ENCODE data around the gene ZRANB1.

Gene ZRANB1

DNA sequence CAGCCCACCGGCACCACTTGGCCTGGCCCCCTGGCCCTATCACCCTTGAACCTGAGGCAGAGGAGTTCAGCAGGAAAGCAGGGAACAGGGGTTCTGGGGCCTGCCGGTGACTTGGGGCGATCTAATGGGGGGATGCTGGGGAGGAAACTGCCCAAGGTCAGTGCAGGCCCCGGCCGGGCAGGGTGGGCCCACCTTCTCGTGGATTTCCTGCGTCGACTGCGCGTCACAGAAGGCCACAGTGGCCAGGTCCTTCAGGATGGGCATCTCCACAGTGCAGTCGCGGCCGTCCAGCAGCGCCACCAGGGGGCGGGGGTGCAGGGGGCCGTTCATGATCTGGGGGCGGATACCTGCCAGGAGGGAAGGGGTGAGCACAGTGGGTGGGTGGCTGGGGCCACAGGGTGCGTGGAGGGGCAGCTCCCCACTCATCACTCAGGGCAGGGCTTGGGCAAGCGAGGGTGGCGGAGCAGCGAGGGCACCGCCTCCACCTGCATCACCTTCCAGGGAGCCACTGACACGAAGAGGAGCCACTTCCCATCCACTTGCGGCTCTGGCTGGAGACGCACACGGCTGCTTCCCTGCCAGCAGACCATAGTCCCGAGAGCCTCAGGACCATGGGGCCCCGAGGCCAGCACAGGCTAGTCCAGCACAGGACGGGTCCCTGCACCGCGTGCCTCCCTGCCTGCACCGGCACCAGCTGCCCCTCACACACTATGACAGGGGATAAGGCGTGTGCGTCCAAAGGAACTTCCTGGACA lies 61.4 kb downstream of the ZRANB1 start:
- H3K4me1 ChIP-seq (ENCODE audit: insufficient read depth, low read length), result peaks cover 17% of the 10 kb centered on the region
- no peaks in the 10 kb centered on the region for H3K27me3 ChIP-seq (ENCODE audit: control insufficient read depth in 1 of 2, insufficient read depth in 2 of 2, low read length in 2 of 2)
- H3K4me3 ChIP-seq (ENCODE audit: low read depth in 1 of 2, low read length in 2 of 2), result no peak overlapping the region
- no peak overlapping the region for H3K9ac ChIP-seq (ENCODE audit: low read length)
- H3K36me3 ChIP-seq (ENCODE audit: insufficient read depth, low read length), result peaks cover 31% of the 10 kb centered on the region
- no peaks in the 10 kb centered on the region for H3K9me3 ChIP-seq (ENCODE audit: low read length)
- no peak overlapping the region for H3K27ac ChIP-seq (ENCODE audit: low read depth, low read length)

- Histone ChIP-seq H3K36me3 (ENCODE audit: insufficient read depth, low read length) (peaks cover 31% of the 10 kb centered on the region), H3K9ac (ENCODE audit: low read length) (no peak overlapping the region), H3K27me3 (ENCODE audit: control insufficient read depth in 1 of 2, insufficient read depth in 2 of 2, low read length in 2 of 2) (no peaks in the 10 kb centered on the region), H3K4me3 (ENCODE audit: low read depth in 1 of 2, low read length in 2 of 2) (no peak overlapping the region), H3K27ac (ENCODE audit: low read depth, low read length) (no peak overlapping the region), H3K9me3 (ENCODE audit: low read length) (no peaks in the 10 kb centered on the region), H3K4me1 (ENCODE audit: insufficient read depth, low read length) (peaks cover 17% of the 10 kb centered on the region)
Observed at GRCh38 chr10:125003901-125004467, 62.1 kb downstream of the ZRANB1 start.

- Histone ChIP-seq H3K9ac (ENCODE audit: low read length) (no peak overlapping the region), H3K36me3 (ENCODE audit: insufficient read depth, low read length) (peaks cover 31% of the 10 kb centered on the region), H3K4me1 (ENCODE audit: insufficient read depth, low read length) (peaks cover 9% of the 10 kb centered on the region), H3K27me3 (ENCODE audit: control insufficient read depth in 1 of 2, insufficient read depth in 2 of 2, low read length in 2 of 2) (no peaks in the 10 kb centered on the region), H3K4me3 (ENCODE audit: low read depth in 1 of 2, low read length in 2 of 2) (no peak overlapping the region), H3K9me3 (ENCODE audit: low read length) (no peaks in the 10 kb centered on the region), H3K27ac (ENCODE audit: low read depth, low read length) (no peak overlapping the region)
Observed at GRCh38 chr10:125004571-125005311, 62.8 kb downstream of the ZRANB1 start.

- H3K4me1 ChIP-seq (ENCODE audit: insufficient read depth, low read length), result peaks cover under 1% of the 10 kb centered on the region
- H3K9me3 ChIP-seq (ENCODE audit: low read length), result no peaks in the 10 kb centered on the region
- H3K4me3 ChIP-seq (ENCODE audit: low read depth in 1 of 2, low read length in 2 of 2), result no peak overlapping the region
- no peaks in the 10 kb centered on the region for H3K27me3 ChIP-seq (ENCODE audit: control insufficient read depth in 1 of 2, insufficient read depth in 2 of 2, low read length in 2 of 2)
- H3K9ac ChIP-seq (ENCODE audit: low read length), result no peak overlapping the region
- H3K27ac ChIP-seq (ENCODE audit: low read depth, low read length), result no peak overlapping the region
- peaks cover 25% of the 10 kb centered on the region for H3K36me3 ChIP-seq (ENCODE audit: insufficient read depth, low read length)
Observed at GRCh38 chr10:125005312-125006187, 63.6 kb downstream of the ZRANB1 start.

- Histone ChIP-seq H3K4me3 (ENCODE audit: low read depth in 1 of 2, low read length in 2 of 2) (no peak overlapping the region), H3K27ac (ENCODE audit: low read depth, low read length) (no peak overlapping the region), H3K27me3 (ENCODE audit: control insufficient read depth in 1 of 2, insufficient read depth in 2 of 2, low read length in 2 of 2) (no peaks in the 10 kb centered on the region), H3K4me1 (ENCODE audit: insufficient read depth, low read length) (no peaks in the 10 kb centered on the region), H3K9ac (ENCODE audit: low read length) (no peak overlapping the region), H3K9me3 (ENCODE audit: low read length) (no peaks in the 10 kb centered on the region), H3K36me3 (ENCODE audit: insufficient read depth, low read length) (peaks cover 23% of the 10 kb centered on the region)
Observed at GRCh38 chr10:125006188-125006680, 64.3 kb downstream of the ZRANB1 start.

GRCh38 chr10:125006921-125007426 lies 65.1 kb downstream of the ZRANB1 start:
- Histone ChIP-seq H3K27ac (ENCODE audit: low read depth, low read length) (no peak overlapping the region), H3K9me3 (ENCODE audit: low read length) (no peaks in the 10 kb centered on the region), H3K9ac (ENCODE audit: low read length) (no peak overlapping the region), H3K4me3 (ENCODE audit: low read depth in 1 of 2, low read length in 2 of 2) (no peak overlapping the region), H3K27me3 (ENCODE audit: control insufficient read depth in 1 of 2, insufficient read depth in 2 of 2, low read length in 2 of 2) (no peaks in the 10 kb centered on the region), H3K36me3 (ENCODE audit: insufficient read depth, low read length) (peaks cover 23% of the 10 kb centered on the region), H3K4me1 (ENCODE audit: insufficient read depth, low read length) (no peaks in the 10 kb centered on the region)

GRCh38 chr10:125007436-125007835 lies 65.5 kb downstream of the ZRANB1 start:
- H3K4me3 ChIP-seq (ENCODE audit: low read depth in 1 of 2, low read length in 2 of 2), result no peak overlapping the region
- H3K9me3 ChIP-seq (ENCODE audit: low read length), result no peaks in the 10 kb centered on the region
- H3K9ac ChIP-seq (ENCODE audit: low read length), result no peak overlapping the region
- H3K27ac ChIP-seq (ENCODE audit: low read depth, low read length), result no peak overlapping the region
- H3K36me3 ChIP-seq (ENCODE audit: insufficient read depth, low read length), result peaks cover 24% of the 10 kb centered on the region
- H3K4me1 ChIP-seq (ENCODE audit: insufficient read depth, low read length), result no peaks in the 10 kb centered on the region
- H3K27me3 ChIP-seq (ENCODE audit: control insufficient read depth in 1 of 2, insufficient read depth in 2 of 2, low read length in 2 of 2), result no peaks in the 10 kb centered on the region

- H3K4me3 ChIP-seq (ENCODE audit: low read depth in 1 of 2, low read length in 2 of 2), result no peak overlapping the region
- no peaks in the 10 kb centered on the region for H3K4me1 ChIP-seq (ENCODE audit: insufficient read depth, low read length)
Observed at GRCh38 chr10:125008689-125009638, 67.0 kb downstream of the ZRANB1 start.

GRCh38 chr10:125009661-125010161 lies 67.8 kb downstream of the ZRANB1 start:
- H3K9ac ChIP-seq (ENCODE audit: low read length), result no peak overlapping the region
- H3K9me3 ChIP-seq (ENCODE audit: low read length), result no peaks in the 10 kb centered on the region
- H3K27me3 ChIP-seq (ENCODE audit: control insufficient read depth in 1 of 2, insufficient read depth in 2 of 2, low read length in 2 of 2), result no peaks in the 10 kb centered on the region
- no peak overlapping the region for H3K27ac ChIP-seq (ENCODE audit: low read depth, low read length)
- no peaks in the 10 kb centered on the region for H3K4me1 ChIP-seq (ENCODE audit: insufficient read depth, low read length)
- H3K4me3 ChIP-seq (ENCODE audit: low read depth in 1 of 2, low read length in 2 of 2), result no peak overlapping the region
- peaks cover 11% of the 10 kb centered on the region for H3K36me3 ChIP-seq (ENCODE audit: insufficient read depth, low read length)

More at GRCh38 chr10:125008689-125009638, 67.0 kb downstream of the ZRANB1 start:
- Histone ChIP-seq H3K9ac (ENCODE audit: low read length) (no peak overlapping the region), H3K27me3 (ENCODE audit: control insufficient read depth in 1 of 2, insufficient read depth in 2 of 2, low read length in 2 of 2) (no peaks in the 10 kb centered on the region), H3K27ac (ENCODE audit: low read depth, low read length) (no peak overlapping the region), H3K9me3 (ENCODE audit: low read length) (no peaks in the 10 kb centered on the region), H3K36me3 (ENCODE audit: insufficient read depth, low read length) (peaks cover 16% of the 10 kb centered on the region)

DNA sequence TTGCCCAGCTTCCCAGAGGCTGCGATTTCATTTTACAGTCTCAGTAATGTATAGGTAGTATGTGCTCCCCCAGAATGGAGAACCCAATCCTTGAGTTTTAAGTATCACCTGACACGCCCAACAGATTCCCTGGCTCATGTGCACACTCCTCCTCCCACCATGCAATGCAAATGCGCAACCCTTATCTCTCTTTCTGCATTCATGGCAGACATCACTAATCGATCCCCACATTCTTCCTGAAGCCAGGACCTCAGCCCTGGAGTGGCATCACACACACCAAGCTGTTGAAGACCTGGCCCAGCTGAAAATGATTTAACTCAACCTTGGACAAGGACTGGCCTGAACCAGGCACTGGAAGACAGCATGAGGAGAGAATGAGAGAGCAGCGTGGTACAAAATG lies 68.4 kb downstream of the ZRANB1 start:
- Histone ChIP-seq H3K27me3 (ENCODE audit: control insufficient read depth in 1 of 2, insufficient read depth in 2 of 2, low read length in 2 of 2) (no peaks in the 10 kb centered on the region), H3K9me3 (ENCODE audit: low read length) (no peaks in the 10 kb centered on the region), H3K4me3 (ENCODE audit: low read depth in 1 of 2, low read length in 2 of 2) (no peak overlapping the region), H3K27ac (ENCODE audit: low read depth, low read length) (no peak overlapping the region), H3K36me3 (ENCODE audit: insufficient read depth, low read length) (peaks cover 10% of the 10 kb centered on the region), H3K9ac (ENCODE audit: low read length) (no peak overlapping the region), H3K4me1 (ENCODE audit: insufficient read depth, low read length) (no peaks in the 10 kb centered on the region)
